ENCODE measurements around the gene TRAF7. TPM values are rescaled to one million over a fixed set of nuclear protein-coding genes. Genes with fewer than 3 reads are reported as not detected.
"Not testable (repeated sequence)": the region's sequence is repeated elsewhere in the genome, so short reads cannot be mapped to it uniquely, and the experiment has no call there.

Gene TRAF7
- total RNA-seq, 6 experiments from 2014 or later, result 40.9 to 56.2 (median 46.2) TPM

GRCh38 chr16:2126161-2126743 is 29.3 kb upstream of the TRAF7 start:
- ATAC-seq; H3K36me3 ChIP-seq; H3K27me3 ChIP-seq; H3K9me3 ChIP-seq; H3K27ac ChIP-seq; intact Hi-C loops (cut with DNase I); H3K4me3 ChIP-seq; H3K4me1 ChIP-seq: not testable (repeated sequence)
- WGBS (ENCODE audit: insufficient coverage, low coverage, low lambda C conversion rate, missing lambda C conversion rate), result 57% methylated on average over 3 of the region's 21 CpGs
- DNase-seq, result peak in 1 of 3 donors; percentile 57

- not testable (repeated sequence) for H3K4me3 ChIP-seq
Observed at GRCh38 chr16:2126928-2127556, 28.5 kb upstream of the TRAF7 start.

GRCh38 chr16:2127630-2128280 is 27.8 kb upstream of the TRAF7 start:
- 17% methylated on average over 3 of the region's 3 CpGs for WGBS (ENCODE audit: insufficient coverage, low coverage, low lambda C conversion rate, missing lambda C conversion rate)
- H3K4me1 ChIP-seq; DNase-seq; H3K27me3 ChIP-seq; H3K36me3 ChIP-seq; H3K27ac ChIP-seq; intact Hi-C loops (cut with DNase I); H3K9me3 ChIP-seq; H3K4me3 ChIP-seq: not testable (repeated sequence)
- peak; percentile 51 to 63 (median 61) for ATAC-seq

More at GRCh38 chr16:2126928-2127556, 28.5 kb upstream of the TRAF7 start:
- peak in 2 of 4 donors; percentile 1 to 21 for ATAC-seq
- H3K4me1 ChIP-seq; H3K9me3 ChIP-seq; intact Hi-C loops (cut with DNase I); H3K27ac ChIP-seq; H3K27me3 ChIP-seq; H3K36me3 ChIP-seq: not testable (repeated sequence)
- peak in 1 of 3 donors; percentile 67 for DNase-seq
- 100% methylated on average over 8 of the region's 31 CpGs for WGBS (ENCODE audit: insufficient coverage, low coverage, low lambda C conversion rate, missing lambda C conversion rate)

GRCh38 chr16:2129251-2129650 is 26.3 kb upstream of the TRAF7 start:
- H3K9me3 ChIP-seq; ATAC-seq; H3K27me3 ChIP-seq; H3K4me1 ChIP-seq; intact Hi-C loops (cut with DNase I); DNase-seq; H3K36me3 ChIP-seq; H3K27ac ChIP-seq; H3K4me3 ChIP-seq: not testable (repeated sequence)
- WGBS (ENCODE audit: insufficient coverage, low coverage, low lambda C conversion rate, missing lambda C conversion rate), result 68% methylated on average over 4 of the region's 11 CpGs

GRCh38 chr16:2129890-2130447 is 25.6 kb upstream of the TRAF7 start:
- ATAC-seq; H3K4me1 ChIP-seq; intact Hi-C loops (cut with DNase I); H3K27ac ChIP-seq; H3K9me3 ChIP-seq; H3K27me3 ChIP-seq; H3K36me3 ChIP-seq; H3K4me3 ChIP-seq; DNase-seq: not testable (repeated sequence)
- WGBS (ENCODE audit: insufficient coverage, low coverage, low lambda C conversion rate, missing lambda C conversion rate), result 87% methylated on average over 15 of the region's 22 CpGs

- ATAC-seq; H3K4me3 ChIP-seq; H3K27me3 ChIP-seq; H3K4me1 ChIP-seq; intact Hi-C loops (cut with DNase I); H3K36me3 ChIP-seq; DNase-seq; H3K9me3 ChIP-seq; H3K27ac ChIP-seq: not testable (repeated sequence)
- no CpG with 5 or more reads among the region's 12 CpGs for WGBS (ENCODE audit: insufficient coverage, low coverage, low lambda C conversion rate, missing lambda C conversion rate)
Observed at GRCh38 chr16:2133797-2134196, 21.8 kb upstream of the TRAF7 start.

- H3K27ac ChIP-seq; H3K9me3 ChIP-seq; H3K36me3 ChIP-seq; H3K27me3 ChIP-seq; intact Hi-C loops (cut with DNase I); H3K4me1 ChIP-seq; ATAC-seq: not testable (repeated sequence)
- peak in 1 of 3 donors; percentile 47 for DNase-seq
- WGBS (ENCODE audit: insufficient coverage, low coverage, low lambda C conversion rate, missing lambda C conversion rate), result 0% methylated on average over 14 of the region's 42 CpGs
- H3K4me3 ChIP-seq, result peak overlapping the region; percentile 38 to 49 (median 44)
Observed at GRCh38 chr16:2135071-2135470, 20.5 kb upstream of the TRAF7 start.
